Heart left ventricle (tissue), 13 donors: ENCODE data around the gene LGALS7.

Experiments used
- CTCF ChIP-seq, 12 donors: fragments of 200-600 bp; sonication (generic) in 4 of 12; IDR thresholded peaks; one replicate each; pipeline versions ENCODE4 v1.5.0 to v1.8.0; 2018 to 2022; ENCODE audit warnings: antibody characterized with exemption in 12 of 12, mild to moderate bottlenecking in 5 of 12
- POLR2A ChIP-seq, 2 donors: fragments of 450-650 bp; IDR thresholded peaks; one replicate each; pipeline ENCODE4 v1.6.1; 2017; ENCODE audit warnings: antibody characterized with exemption in 2 of 2, mild to moderate bottlenecking in 2 of 2, moderate library complexity in 2 of 2
- donor health status: ischemic (EF 13 %, LVEDD 7.1; RV severe dilation, severe dysfunction).
- donor health status: DM: no; HTN: yes; CAD: no.
- donor health status: DM: no; HTN: no; CAD: no.
- donor health status: ischemic (EF 25% LVEDD 6.9; RV normal size, moderate dysfunction).
- donor health status: ischemic (EF 25% LVEDD 5.7; RV mildly dilated, moderate dysfunction).
- donor health status: ischemic (EF 35%, LVEDD 5.7; RV mildly dilated, moderate dysfunction).
- donor health status: nonischemic (EF 11% LVEDD 7.7; RV severe dilation, severe dysfunction).
- donor health status: DM: yes; HTN: yes; CAD: no.
- donor health status: PGD.
- donor health status: ischemic (EF 29% LVEDD 5.4; RV normal size, mild dysfunction).
- donor health status: nonischemic (EF 23%, LVEDD 6.1; RV moderate dilation, normal function).

GRCh38 chr19:38817081-38817480, 43.8 kb upstream of the LGALS7 start:
- TF ChIP-seq CTCF (IDR thresholded peaks at IDR 0.05) (no peak), POLR2A (IDR thresholded peaks at IDR 0.05) (no peak)
